Psoas muscle (tissue), 8 donors: ENCODE measurements around the gene ZIC2. TPM values are rescaled to one million over a fixed set of nuclear protein-coding genes. Genes with fewer than 3 reads are reported as not detected.

Experiments
- ATAC-seq, 4 donors: fragments of 200-7000 bp; cut with Tn5 transposase; one replicate each; pipeline ENCODE4 v1.9.1; 2020; ENCODE audit warnings: moderate library complexity in 3 of 4, mild to moderate bottlenecking in 2 of 4
- DNase-seq, 2 donors: peaks; one replicate each; pipeline ENCODE4 v3.0.0-alpha.2; 2020
- H3K27ac ChIP-seq: fragments of 200-600 bp; one replicate; pipeline ENCODE4 v1.8.0; 2022
- H3K27me3 ChIP-seq, 3 donors: fragments of 200-600 bp in 1 of 3; one replicate each; pipeline versions ENCODE4 v1.6.1 to v1.8.0; 2013 to 2022; ENCODE audit warnings: low read length in 2 of 3, mild to moderate bottlenecking in 2 of 3, moderate library complexity in 1 of 3; ENCODE audit not compliant: insufficient read depth in 3 of 3
- H3K36me3 ChIP-seq, 2 donors: fragments of 200-600 bp in 1 of 2; one replicate each; pipeline versions ENCODE4 v1.6.1 to v1.8.0; 2013 to 2022; ENCODE audit warnings: low read depth in 1 of 2, mild to moderate bottlenecking in 1 of 2, moderate library complexity in 1 of 2; ENCODE audit not compliant: insufficient read depth in 1 of 2
- H3K4me1 ChIP-seq: fragments of 200-600 bp; one replicate; pipeline ENCODE4 v1.8.0; 2022
- H3K4me3 ChIP-seq: fragments of 200-600 bp; one replicate; pipeline ENCODE4 v1.8.0; 2022; ENCODE audit warnings: mild to moderate bottlenecking
- H3K9me3 ChIP-seq: fragments of 200-600 bp; one replicate; pipeline ENCODE4 v1.8.0; 2022
- CTCF ChIP-seq: fragments of 200-600 bp; IDR thresholded peaks from one replicate; pipeline ENCODE4 v1.8.0; 2022; ENCODE audit warnings: antibody characterized with exemption
- WGBS, 3 donors: extraction: QIAGEN DNeasy Blood & Tissue Kit; methylation state at CpG; one replicate each; pipeline versions ENCODE4 v1.1.6 to v1.1.7; 2013; 5-methylcytosine and 5-hydroxymethylcytosine counted together
- intact Hi-C, 2 donors: fragments of 100-400 bp; cut with DNase I; formaldehyde crosslinking; loops; one replicate each; pipeline versions ENCODE4 v1.11.0 to v1.14.2; 2022
- polyA plus RNA-seq, 3 donors: library from polyadenylated mRNA; stranded (reverse); fragments of 200-250 nt; gene quantifications; one replicate each; pipeline ENCODE4 v1.2.3, GENCODE V29; 2013
- total RNA-seq, 4 donors: library from RNA; stranded (reverse); fragmentation: NEBNext Ultra II Directional in 2 of 4; extraction: Animal tissue kit (Norgen Biotek cat#: 25700) in 2 of 4; gene quantifications; one replicate each; pipeline versions ENCODE4 v1.2.1 to v1.2.4, GENCODE V29; 2021 to 2023
- donor health status: healthy with polysubstance abuse.
- donor health status: DM: no; HTN: no; CAD: no; lungs with moderate emphysema.
- donor health status: Bipolar disorder and iron deficiency.
- donor health status: healthy.
- donor health status: DM: yes; HTN: yes; CAD: no.
- donor health status: DM: no; HTN: no; CAD: no.
- donor health status: DM: no; HTN: no; CAD: no.
- donor health status: DM: yes; HTN: yes; CAD: no.

ZIC2 gene
- total and polyA plus RNA-seq, 7 donors = 0.01 to 0.06 TPM; not detected in 5

- DNase-seq (no peak), ATAC-seq (peak in 1 of 4 donors; percentile 18)
- 10 to 14% (median 11%) methylated on average over 40 to 43 of the region's 43 CpGs for WGBS, 3 donors
- intact Hi-C loops = no loop called here
- Histone ChIP-seq H3K4me3 (no peak overlapping the region), H3K9me3 (no peaks in the 10 kb centered on the region), H3K4me1 (no peaks in the 10 kb centered on the region), H3K27me3 (peaks cover 0 to 98% (median 56%) of the 10 kb centered on the region in 3 donors), H3K27ac (no peak overlapping the region), H3K36me3 (no peaks in the 10 kb centered on the region)
- no peak for TF ChIP-seq CTCF
These were observed 7.1 kb downstream of the ZIC2 start for GRCh38 chr13:99988529-99989275.

- no peak for DNase-seq
- Histone ChIP-seq H3K27me3 (peaks cover 0 to 98% (median 49%) of the 10 kb centered on the region in 3 donors), H3K27ac (no peak overlapping the region), H3K4me1 (no peaks in the 10 kb centered on the region), H3K9me3 (no peaks in the 10 kb centered on the region), H3K4me3 (no peak overlapping the region), H3K36me3 (no peaks in the 10 kb centered on the region)
- WGBS, 3 donors = 11 to 16% (median 16%) methylated on average over 42 of the region's 42 CpGs
- ATAC-seq = peak in 1 of 4 donors; percentile 39
- no peak for TF ChIP-seq CTCF
- intact Hi-C loops = no loop called here
These were observed 7.9 kb downstream of the ZIC2 start for GRCh38 chr13:99989276-99990125.

- Histone ChIP-seq H3K27ac (no peak overlapping the region), H3K4me3 (no peak overlapping the region), H3K4me1 (no peaks in the 10 kb centered on the region), H3K9me3 (no peaks in the 10 kb centered on the region), H3K27me3 (peaks cover under 1 to 99% (median 43%) of the 10 kb centered on the region in 3 donors), H3K36me3 (no peaks in the 10 kb centered on the region)
- no peak for DNase-seq
- TF ChIP-seq CTCF = no peak
- 11 to 16% (median 15%) methylated on average over 42 of the region's 42 CpGs for WGBS, 3 donors
- ATAC-seq = peak in 1 of 4 donors; percentile 19
- intact Hi-C loops = no loop called here
These were observed 8.8 kb downstream of the ZIC2 start for GRCh38 chr13:99990126-99990977.

GRCh38 chr13:99991013-99991827 lies 9.6 kb downstream of the ZIC2 start:
- Histone ChIP-seq H3K27ac (no peak overlapping the region), H3K4me1 (no peaks in the 10 kb centered on the region), H3K27me3 (peaks cover 8 to 100% (median 45%) of the 10 kb centered on the region in 3 donors), H3K36me3 (no peaks in the 10 kb centered on the region), H3K4me3 (no peak overlapping the region), H3K9me3 (no peaks in the 10 kb centered on the region)
- TF ChIP-seq CTCF = no peak
- DNase-seq = no peak
- intact Hi-C loops = no loop called here
- no peak for ATAC-seq
- WGBS, 3 donors = 12 to 15% (median 12%) methylated on average over 35 of the region's 35 CpGs
